Cerebellar nuclear complex (tissue), 1 donor: ENCODE data around the gene MOB1B.
A peak's percentile ranks its signal among the peaks of the same experiment; 100 is the strongest.
"Not testable (repeated sequence)": the region's sequence is repeated elsewhere in the genome, so short reads cannot be mapped to it uniquely, and the experiment has no call there.

Source experiments
- DNase-seq, 2 experiments: peaks; one replicate each; lab custom pipeline; 2025; lab: John Stamatoyannopoulos, UW

MOB1B gene

DNA sequence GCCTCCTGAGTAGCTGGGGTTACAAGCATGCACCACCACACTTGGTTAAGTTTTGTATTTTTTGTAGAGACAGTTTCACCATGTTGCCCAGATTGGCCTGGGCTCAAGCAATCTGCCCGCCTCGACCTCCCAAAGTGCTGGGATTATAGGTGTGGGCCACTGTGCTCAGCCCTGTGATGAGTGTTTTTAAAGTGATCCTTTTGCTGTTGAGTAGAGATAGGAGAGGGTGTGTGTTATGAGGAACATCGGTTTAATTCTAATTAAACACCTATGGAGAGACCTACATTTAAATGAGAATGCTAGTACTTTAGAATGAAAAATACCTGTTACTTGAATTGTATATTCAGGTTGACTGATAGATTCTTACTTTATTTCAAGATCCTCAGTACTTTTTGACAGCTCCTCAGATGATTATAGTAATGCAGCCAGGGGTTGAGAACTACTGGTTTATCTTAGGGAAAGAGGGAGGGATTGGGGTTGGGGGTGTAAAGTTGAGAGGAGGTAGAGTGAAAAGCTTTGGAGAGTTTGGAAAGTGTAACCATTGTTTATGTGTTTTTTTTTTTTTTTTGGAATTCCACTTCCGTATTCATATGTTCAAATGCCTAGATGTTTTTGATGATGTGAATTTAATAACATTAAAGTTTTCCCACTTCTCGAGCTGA lies 54.5 kb downstream of the MOB1B start:
- no peak for DNase-seq

DNA sequence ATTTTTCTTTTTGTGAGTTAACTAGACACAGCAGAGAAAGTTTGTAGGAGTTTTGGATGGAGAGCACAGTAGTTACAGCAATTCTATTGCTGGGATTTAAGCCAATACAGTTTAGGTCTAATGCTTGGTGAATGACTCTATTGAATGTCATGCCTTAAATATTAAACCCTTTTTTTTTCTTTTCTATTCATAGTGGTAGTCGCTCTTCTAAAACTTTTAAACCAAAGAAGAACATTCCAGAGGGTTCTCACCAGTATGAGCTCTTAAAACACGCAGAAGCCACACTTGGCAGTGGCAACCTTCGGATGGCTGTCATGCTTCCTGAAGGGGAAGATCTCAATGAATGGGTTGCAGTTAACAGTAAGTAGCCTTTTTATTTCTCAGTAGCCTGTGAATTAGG lies 56.5 kb downstream of the MOB1B start:
- DNase-seq = no peak

DNA sequence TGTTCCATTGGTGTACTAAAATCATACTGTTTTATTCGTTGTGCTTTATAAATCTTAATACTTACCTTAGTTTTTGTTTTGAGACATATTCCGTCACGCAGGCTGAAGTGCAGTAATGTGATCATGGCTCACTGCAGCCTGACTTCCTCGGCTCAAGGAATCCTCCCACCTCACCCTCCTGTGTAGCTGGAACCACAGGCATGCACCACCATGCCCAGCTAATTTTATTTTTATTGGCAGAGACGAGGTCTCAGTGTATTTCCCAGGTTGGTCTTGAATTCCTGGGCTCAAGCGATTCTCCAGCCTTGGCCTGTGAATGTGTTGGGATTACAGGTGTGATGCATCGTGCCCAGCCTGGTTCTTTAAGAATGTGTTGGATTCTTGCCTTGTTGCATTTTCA lies 66.9 kb downstream of the MOB1B start:
- no peak for DNase-seq

DNA sequence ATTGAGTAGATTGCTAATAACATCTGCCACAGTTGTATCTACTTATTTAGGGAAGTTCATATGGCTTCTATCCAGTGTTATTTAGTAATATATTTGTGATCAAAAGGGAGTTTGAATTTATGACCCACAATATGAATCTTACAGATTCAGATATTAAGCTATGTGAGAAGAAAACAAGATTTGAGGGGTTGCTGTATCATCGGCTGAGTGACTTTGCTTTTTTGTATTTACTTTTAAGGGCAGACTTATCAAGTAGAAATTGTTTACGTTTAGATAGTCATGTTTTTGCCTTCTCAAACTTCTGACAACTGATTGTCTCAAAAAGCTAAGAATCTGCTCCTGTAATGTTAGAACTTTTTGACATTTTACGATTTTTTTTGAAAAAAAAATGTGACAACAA lies 74.1 kb downstream of the MOB1B start:
- no peak for DNase-seq

DNA sequence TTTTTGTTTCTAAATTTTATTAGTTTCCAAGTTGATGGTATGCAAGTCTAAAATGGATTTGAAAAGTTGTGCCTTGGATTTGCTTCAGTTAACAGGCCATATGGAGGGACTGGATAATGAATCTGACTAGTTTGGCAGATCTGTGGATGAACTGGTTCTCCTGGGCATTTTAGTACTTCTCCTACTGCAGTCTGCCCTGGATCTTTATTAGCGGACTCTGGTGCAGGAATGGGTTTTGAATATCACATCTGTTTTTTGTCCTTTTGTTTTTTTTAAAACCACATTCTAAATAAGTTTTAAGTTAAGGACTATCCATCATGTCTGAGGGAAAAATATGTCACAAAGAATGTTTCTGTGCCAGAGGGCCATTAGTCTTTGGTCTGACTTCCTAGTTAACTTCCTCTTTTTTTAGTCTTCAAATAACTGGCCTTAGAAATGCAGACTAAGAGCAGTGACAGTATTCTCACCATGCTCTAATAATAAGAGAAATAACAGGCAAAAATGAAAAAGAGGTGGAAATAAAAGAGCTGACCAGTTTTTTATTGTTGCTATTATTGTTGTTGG lies 77.4 kb downstream of the MOB1B start:
- DNase-seq = no peak

DNA sequence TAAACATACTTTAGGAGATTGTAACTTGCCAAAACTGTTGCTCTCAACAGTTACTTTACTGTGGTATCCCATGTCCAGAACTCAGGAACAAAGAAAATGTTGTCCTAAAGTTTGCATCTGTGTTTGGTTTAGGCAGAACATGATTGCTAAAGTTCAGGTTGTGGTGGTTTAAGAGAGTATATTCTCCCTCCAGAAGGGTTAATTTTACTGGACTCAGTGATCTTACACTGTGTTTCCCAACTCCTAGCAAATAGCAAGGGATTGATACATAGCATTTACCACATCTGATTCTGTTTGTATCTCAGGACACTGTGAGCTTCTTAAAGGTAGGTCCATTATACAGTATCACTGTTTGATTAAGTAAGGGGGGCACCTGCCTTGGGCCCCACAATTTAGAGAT lies 78.0 kb downstream of the MOB1B start:
- DNase-seq = no peak

DNA sequence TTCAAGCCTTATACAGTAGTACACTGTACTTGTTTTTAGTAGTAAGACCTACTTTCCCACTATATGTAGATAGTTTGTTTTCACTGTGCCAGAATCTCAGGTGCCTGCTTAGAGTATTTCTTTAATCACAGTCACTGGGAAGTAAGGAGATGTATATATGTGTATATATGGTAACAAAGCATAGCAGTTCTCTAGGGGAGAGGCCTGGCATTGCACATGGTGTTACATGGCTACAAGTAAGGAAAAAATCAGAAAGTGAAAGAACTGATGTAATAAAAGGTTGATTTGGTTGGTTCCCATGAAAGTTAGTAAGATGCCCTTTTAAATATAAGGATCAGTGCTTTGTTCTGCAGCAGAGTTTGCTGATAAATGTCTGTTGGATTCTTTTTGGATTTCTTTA lies 81.9 kb downstream of the MOB1B start:
- no peak for DNase-seq

DNA sequence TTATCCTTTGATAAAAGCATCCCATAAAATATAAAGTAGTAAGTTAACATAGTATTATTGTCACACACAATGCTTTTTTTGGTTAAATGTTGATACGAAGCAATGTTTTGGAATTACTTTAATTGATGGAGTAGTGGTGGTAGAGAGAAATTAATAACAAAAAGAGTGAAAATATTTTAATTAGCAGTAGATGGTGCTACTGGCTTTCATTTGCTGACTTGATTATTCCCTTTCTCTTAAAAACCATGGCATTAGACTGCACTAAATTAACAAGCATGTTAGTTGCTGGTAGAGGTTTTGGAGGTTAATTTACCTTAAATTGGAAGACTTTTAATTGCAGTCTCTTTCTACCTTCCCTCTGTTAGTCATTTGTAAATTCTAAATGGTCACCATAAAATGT lies 82.4 kb downstream of the MOB1B start:
- DNase-seq = no peak

DNA sequence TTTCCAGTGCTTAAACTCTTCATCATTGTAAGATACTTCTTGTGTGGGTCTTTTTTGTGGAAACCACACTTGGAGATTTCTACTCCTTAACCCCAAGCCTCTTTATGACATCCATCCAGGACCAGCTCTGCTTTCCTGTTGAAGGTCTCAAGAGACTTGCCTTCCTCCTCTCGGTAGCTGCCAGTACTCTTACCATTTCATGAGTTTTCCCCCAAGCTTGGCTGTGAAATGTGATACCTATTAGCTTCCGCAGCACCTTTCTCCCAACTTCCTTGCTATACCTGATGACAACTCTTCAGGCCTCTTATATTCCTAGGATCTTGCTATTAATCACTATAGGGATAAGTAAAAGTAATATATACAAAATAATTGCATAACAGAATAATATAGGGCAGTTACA lies 89.4 kb downstream of the MOB1B start:
- DNase-seq = no peak

DNA sequence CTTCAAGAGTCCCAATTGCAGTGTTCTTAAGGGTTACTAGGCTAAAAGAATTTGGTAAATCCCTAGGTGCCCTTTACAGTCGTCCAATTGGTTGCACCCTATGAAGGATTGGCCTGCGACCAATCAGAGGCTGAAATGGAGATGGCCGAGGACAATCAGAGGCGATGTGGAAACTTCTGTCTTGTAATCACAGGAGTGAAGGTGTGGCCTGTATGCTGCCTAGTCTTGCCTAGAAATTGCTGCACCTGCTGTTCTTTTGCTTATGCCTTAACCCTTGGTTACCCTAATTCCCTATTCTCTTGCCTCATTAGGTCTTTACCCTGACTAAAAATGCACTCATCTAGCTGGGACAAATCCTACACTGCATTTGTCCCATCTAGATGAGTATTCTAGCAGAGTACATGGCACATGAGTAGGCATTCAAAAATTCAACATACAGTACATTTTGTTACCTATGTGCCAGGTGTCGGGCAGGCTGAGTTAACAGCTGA lies 90.3 kb downstream of the MOB1B start:
- DNase-seq = no peak

DNA sequence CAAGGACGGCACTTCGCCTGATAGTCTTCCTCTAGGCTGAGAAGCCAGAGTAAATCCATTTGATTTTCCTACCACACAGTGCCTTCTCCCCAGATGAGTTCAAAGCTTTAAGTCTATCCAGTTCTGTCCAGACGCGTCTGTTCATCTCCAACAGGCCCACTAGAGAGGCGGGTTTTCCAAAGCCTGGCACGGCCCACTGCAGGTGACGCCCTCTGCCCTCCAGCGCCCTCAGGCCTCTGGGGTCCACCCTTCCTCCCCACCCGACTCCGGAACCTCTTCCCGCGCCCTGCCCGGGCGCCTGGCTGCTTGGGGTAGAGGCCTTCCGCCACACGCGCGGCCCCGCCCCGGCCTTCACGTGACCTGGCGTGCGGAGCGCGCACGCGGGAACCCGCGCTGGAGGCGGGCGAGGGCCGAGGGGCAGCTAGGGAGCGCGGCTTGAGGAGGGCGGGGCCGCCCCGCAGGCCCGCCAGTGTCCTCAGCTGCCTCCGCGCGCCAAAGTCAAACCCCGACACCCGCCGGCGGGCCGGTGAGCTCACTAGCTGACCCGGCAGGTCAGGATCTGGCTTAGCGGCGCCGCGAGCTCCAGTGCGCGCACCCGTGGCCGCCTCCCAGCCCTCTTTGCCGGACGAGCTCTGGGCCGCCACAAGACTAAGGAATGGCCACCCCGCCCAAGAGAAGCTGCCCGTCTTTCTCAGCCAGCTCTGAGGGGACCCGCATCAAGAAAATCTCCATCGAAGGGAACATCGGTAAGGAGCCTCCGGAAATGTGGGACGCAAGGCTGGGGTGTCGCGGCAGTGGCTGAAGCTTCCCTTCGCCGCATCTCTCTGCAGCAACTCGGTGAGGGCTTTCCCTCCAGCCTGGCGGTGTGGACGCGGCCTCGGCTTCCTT lies 91.3 kb downstream of the MOB1B start, which contains the start of gene DCK:
Gene DCK, plus strand, starts transcription at position 469 of the 888 bp plus-strand sequence. Its CDS starts 187 bp downstream, at position 656.
- DNase-seq = peak in 1 of 2 experiments; percentile 44

DNA sequence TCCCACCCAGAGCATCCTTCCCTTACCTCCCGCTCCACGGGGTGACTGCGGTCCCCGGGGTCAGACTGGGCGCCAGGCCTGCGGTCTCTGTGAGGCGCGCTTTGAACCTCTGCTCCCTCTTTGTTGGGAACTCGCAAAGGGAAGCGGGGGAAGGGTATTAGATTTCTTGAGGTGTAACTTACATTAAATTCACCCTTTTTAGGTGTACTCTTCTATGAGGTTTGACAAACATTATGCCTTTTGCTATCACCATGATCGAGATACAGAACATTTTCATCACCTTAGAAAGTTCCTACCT lies 91.8 kb downstream of the MOB1B start:
- no peak for DNase-seq

DNA sequence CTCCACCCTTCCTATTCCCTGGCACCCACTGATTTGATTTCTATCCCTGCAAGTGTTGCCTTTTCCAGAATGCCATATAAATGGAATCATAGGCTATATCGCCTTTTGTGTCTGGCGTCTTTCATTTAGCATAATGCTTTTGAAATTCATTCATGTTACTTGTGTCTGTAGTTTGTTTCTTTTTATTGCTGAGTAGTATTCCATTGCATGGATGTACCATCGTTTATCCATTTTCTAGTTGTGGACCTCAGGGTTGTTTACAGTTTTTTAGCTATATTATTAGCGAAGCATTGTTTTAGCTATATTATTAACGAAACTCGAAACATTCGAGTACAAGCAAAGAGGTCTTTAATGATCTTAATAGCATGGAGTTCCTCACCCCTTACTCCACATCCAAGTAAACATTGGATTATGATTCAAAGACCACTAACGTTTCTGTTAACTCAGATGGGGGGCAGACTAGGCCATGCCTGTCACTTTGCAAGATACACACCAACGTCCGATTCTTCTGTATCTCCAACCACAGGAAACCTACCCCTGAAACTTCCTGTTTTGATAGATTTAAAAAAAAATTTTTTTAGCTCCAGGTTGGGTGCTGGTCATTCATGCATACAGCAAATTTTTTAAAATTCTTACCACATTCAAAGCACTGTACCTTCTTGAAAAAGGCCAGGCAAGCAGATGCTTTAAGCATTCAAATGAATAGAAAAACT lies 92.4 kb downstream of the MOB1B start:
- DNase-seq = no peak

DNA sequence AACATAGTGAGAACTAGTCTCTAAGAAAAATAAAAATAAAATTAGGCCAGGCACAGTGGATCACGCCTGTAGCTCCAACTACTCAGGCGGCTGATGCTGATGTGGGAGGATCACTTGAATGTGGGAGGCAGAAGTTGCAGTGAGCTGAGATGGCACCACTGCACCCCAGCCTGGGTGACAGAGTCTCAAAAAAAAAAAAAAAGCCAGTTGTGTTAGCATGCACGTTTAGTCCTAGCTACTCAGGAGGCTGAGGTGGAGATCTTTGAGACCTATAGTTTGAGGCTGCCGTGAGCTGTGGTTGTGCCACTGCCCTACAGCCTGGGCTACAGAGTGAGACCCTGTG lies 93.8 kb downstream of the MOB1B start:
- DNase-seq = no peak

DNA sequence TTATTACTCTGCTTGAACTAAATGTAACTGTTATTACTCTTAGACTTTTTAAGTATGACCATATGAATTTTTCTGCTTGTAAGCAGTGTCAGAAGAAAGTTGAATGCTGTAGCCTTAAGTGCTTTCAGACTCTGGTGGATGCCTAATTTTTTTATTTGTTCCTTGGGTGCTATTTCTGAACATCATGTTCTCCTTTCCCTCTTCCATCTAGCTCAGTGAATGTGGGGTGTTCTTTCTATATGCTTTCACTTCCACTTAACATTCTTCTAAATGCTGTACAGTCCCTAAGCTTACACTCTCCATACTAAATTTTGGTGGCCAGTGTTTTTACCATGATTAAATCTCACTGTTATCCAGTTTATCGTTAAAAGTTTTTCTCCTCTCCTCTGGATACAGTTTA lies 94.9 kb downstream of the MOB1B start:
- no peak for DNase-seq

DNA sequence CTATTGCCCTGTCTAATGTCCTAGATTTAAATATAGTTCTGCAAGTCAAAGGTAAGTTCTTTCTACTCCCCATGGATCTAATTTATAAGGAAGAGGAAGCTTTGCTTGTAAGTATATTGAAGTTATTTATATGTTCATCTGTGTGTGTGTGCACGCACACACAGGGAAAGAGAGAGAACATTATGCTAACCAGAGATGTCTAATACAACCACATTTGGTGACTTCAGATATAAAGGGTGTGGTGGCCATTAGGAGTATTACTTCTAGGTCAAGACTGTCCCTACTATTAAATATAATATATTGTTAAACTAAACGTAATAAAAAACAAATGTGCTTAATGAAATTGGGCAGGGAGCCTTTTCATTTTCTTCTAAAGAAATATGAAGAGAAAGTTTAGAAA lies 95.4 kb downstream of the MOB1B start:
- DNase-seq = no peak

DNA sequence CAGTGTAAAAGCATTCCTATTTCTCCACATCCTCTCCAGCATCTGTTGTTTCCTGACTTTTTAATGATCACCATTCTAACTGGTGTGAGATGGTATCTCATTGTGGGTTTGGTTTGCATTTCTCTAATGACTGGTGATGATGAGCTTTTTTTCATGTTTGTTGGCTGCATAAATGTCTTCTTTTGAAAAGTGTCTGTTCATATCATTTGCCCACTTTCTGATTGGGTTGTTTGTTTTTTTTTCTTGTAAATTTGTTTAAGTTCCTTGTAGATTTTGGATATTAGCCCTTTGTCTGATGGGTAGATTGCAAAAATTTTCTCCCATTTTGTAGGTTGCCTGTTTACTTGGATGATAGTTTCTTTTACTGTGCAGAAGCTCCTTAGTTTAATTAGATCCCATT lies 97.5 kb downstream of the MOB1B start:
- DNase-seq = not testable (repeated sequence)

DNA sequence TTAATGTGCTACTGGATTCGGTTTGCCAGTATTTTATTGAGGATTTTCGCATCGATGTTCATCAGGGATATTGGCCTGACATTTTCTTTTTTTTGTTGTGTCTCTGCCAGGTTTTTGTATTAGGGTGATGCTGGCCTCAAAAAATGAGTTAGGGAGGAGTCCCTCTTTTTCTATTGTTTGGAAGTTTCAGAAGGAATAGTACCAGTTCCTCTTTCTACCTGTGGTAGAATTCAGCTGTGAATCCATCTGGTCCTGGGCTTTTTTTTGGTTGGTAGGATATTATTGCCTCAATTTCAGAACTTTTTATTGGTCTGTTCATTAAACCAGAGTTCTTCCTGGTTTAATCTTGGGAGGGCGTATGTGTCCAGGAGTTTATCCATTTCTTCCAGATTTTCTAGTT lies 99.2 kb downstream of the MOB1B start:
- DNase-seq = not testable (repeated sequence)

DNA sequence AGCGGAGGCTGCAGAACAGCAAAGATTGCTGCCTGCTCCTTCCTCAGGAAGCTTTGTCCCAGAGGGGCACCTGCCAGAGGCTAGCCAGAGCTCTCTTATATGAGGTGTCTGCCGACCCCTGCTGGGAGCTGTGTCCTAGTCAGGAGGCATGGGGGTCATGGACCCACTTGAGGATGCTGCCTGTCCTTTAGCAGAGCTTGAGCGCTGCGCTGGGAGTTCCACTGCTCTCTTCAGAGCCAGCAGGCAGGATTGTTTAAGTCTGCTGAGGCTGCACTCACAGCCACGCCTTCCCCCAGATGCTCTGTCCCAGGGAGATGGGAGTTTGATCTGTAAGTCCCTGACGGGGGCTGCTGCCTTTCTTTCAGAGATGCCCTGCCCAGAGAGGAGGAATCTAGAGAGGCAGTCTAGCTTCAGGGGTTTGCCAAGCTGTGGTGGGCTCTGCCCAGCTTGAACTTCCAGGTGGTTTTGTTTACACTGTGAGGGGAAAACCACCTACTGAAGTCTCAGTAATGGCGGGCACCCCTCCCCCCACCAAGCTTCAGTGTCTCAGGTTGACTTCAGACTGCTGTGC lies 102.2 kb downstream of the MOB1B start:
- DNase-seq = no peak

DNA sequence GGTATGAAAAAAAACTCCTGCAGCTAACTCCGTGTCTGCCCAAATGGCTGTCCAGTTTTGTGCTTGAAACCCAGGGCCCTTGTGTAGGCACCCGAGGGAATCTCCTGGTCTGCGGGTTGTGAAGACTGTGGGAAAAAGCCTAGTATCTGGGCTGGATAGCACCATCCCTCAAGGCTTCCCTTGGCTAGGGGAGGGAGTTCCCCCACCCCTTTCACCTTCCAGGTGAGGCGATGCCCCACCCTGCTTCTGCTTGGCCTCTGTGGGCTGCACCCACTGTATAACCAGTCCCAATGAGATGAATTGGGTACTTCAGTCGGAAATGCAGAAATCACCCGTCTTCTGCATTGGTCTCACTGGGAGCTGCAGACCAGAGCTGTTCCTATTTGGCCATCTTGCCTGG lies 102.9 kb downstream of the MOB1B start:
- not testable (repeated sequence) for DNase-seq

DNA sequence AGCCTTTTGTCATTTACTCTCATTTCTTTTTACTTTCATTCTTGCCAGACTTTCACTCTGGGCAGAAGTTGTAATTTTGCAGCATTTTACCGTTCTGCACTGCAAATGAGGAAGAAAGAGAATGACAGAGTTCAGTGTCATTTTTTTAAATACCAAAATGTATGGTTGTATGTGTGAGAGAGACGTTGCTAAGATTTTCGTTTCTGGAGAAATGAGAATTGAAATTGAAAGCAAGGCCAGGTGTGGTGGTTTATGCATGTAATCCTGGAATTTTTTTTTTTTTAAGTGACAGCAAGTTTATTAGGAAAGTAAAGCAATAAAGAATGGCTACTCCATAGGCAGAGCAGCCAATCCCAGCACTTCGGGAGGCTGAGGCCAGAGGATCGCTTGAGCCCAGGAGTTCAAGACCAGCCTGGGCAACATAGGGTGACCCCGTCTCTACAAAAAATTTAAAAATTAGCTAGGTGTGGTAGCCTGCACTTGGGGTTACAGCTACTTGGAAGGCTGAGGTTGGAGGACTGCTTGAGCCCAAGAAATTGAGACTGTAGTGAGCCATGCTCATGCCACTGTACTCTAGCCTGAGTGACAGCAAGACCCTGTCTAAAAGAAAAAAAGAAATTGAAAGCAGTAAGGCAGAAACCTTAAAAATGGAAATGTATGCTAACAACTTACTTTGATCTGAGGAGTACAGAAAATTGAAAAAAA lies 104.2 kb downstream of the MOB1B start:
- no peak for DNase-seq

DNA sequence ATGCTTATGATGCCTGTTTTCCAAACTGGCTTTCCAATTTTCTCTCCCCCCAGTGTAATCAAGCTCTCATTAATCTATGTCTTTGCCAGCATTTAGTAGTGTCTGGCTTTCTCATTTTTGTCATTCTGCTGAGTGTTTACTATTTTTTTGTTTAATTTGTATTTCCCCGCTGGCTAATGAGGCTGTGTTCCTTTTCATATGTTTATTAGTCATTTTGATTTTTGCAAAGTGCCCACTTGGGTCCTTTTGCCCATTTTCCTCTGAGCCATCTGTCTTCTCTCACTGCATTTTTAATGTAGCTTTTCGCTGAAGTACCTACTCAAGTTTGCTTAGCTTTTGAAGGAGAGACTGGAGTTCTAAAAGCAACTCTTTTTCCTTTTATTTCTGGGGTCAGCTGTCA lies 106.0 kb downstream of the MOB1B start:
- DNase-seq = no peak
